SU-DHL-6 (cell line): ENCODE data around the gene ADGRF5.

Experiments used
- H2AFZ ChIP-seq: fragments of 200-600 bp; sonication (generic); 2 replicates; pipeline ENCODE4 v1.6.1; 2014; ENCODE audit warnings: low read depth, mild to moderate bottlenecking, moderate library complexity, mixed read lengths, antibody characterized with exemption, low read length; ENCODE audit not compliant: severe bottlenecking
- H3F3A ChIP-seq: fragments of 200-600 bp; shearing (Covaris generic); 2 replicates; pipeline ENCODE4 v1.6.0; 2016; ENCODE audit warnings: antibody characterized with exemption, mild to moderate bottlenecking; ENCODE audit not compliant: insufficient read depth
- H3K27ac ChIP-seq: fragments of 200-600 bp; sonication (generic); 2 replicates; pipeline ENCODE4 v1.5.1; 2016; ENCODE audit warnings: low read depth, mild to moderate bottlenecking, low read length, moderate library complexity, mixed read lengths
- H3K27me3 ChIP-seq: fragments of 200-600 bp; sonication (generic), shearing (Covaris generic); 2 replicates; pipeline ENCODE4 v1.6.0; 2014; ENCODE audit warnings: mild to moderate bottlenecking, low read length
- H3K36me3 ChIP-seq: fragments of 200-600 bp; sonication (generic); 2 replicates; pipeline ENCODE4 v1.6.1; 2014; ENCODE audit warnings: mild to moderate bottlenecking, low read length, mixed read lengths
- H3K4me2 ChIP-seq: fragments of 300-600, 200-600 bp; shearing (Covaris generic), sonication (generic); 2 replicates; pipeline ENCODE4 v1.6.0; 2014; ENCODE audit warnings: low read length, low read depth, mild to moderate bottlenecking; ENCODE audit not compliant: poor library complexity, severe bottlenecking
- H3K4me3 ChIP-seq: fragments of 200-600 bp; sonication (generic); 2 replicates; pipeline ENCODE4 v1.5.1; 2014; ENCODE audit warnings: antibody characterized with exemption, low read length, mild to moderate bottlenecking, mixed read lengths; ENCODE audit not compliant: insufficient read depth, poor library complexity, severe bottlenecking
- H3K79me2 ChIP-seq: fragments of 200-600 bp; sonication (generic); 2 replicates; pipeline ENCODE4 v1.6.1; 2014; ENCODE audit warnings: mild to moderate bottlenecking, low read length, moderate library complexity; ENCODE audit not compliant: insufficient read depth
- H3K9ac ChIP-seq: fragments of 200-600 bp; sonication (generic); 2 replicates; pipeline ENCODE4 v1.7.0; 2014; ENCODE audit warnings: mild to moderate bottlenecking, low read length
- H3K9me2 ChIP-seq: fragments of 200-600 bp; sonication (generic); replicated peaks from 2 replicates; pipeline ENCODE4 v1.6.1; 2014; ENCODE audit warnings: low read length; ENCODE audit not compliant: insufficient read depth
- H3K9me3 ChIP-seq: fragments of 200-600 bp; sonication (generic); 2 replicates; pipeline ENCODE4 v1.6.1; 2014; ENCODE audit warnings: low read length, mixed read lengths; ENCODE audit not compliant: insufficient read depth
- H4K20me1 ChIP-seq: fragments of 200-600 bp; sonication (generic); 2 replicates; pipeline ENCODE4 v1.6.1; 2014; ENCODE audit warnings: low read depth, mild to moderate bottlenecking, antibody characterized with exemption, low read length, moderate library complexity, mixed read lengths
- EZH2phosphoT487 ChIP-seq: fragments of 200-600 bp; sonication (generic), shearing (Covaris generic); conservative IDR thresholded peaks from 2 replicates; pipeline ENCODE4 v1.6.1; 2018; ENCODE audit warnings: mild to moderate bottlenecking, antibody characterized with exemption, low read length, moderate library complexity, mixed read lengths
- TF ChIP-seq, protein P1 (sequence below): fragments of 200-600 bp; sonication (generic); IDR thresholded peaks from one replicate; pipeline ENCODE4 v1.5.1; 2017; ENCODE audit warnings: antibody characterized with exemption, mild to moderate bottlenecking, low read length, moderate library complexity; ENCODE audit not compliant: insufficient read depth, poor library complexity, severe bottlenecking

Gene ADGRF5

DNA sequence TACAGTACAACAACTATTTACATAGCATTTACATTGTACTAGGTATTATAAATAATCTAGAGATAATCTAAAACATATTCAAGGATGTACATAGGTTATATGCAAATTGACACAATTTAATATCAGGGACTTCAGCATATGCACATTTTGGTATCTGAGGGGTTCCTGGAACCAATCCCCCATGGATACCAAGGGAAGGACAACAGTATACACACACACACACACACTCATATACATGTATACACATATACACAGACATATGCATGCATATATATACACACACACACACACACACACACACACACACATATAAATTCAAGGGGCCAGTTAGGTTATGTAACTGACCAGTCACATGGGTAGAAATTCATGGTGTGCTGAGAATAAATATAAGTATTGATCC lies 24.9 kb downstream of the ADGRF5 start:
- Histone ChIP-seq H3K9me2 (no peaks in the 10 kb centered on the region), H3K27ac (no peak overlapping the region), H3K27me3 (no peaks in the 10 kb centered on the region), H3K9me3 (no peaks in the 10 kb centered on the region), H3F3A (no peaks in the 10 kb centered on the region), H3K36me3 (no peaks in the 10 kb centered on the region), H4K20me1 (no peaks in the 10 kb centered on the region), H3K9ac (no peak overlapping the region), H3K4me2 (no peak overlapping the region), H3K4me3 (no peak overlapping the region), H2AFZ (no peak overlapping the region), H3K79me2 (no peaks in the 10 kb centered on the region)
- TF ChIP-seq, protein P1, sequence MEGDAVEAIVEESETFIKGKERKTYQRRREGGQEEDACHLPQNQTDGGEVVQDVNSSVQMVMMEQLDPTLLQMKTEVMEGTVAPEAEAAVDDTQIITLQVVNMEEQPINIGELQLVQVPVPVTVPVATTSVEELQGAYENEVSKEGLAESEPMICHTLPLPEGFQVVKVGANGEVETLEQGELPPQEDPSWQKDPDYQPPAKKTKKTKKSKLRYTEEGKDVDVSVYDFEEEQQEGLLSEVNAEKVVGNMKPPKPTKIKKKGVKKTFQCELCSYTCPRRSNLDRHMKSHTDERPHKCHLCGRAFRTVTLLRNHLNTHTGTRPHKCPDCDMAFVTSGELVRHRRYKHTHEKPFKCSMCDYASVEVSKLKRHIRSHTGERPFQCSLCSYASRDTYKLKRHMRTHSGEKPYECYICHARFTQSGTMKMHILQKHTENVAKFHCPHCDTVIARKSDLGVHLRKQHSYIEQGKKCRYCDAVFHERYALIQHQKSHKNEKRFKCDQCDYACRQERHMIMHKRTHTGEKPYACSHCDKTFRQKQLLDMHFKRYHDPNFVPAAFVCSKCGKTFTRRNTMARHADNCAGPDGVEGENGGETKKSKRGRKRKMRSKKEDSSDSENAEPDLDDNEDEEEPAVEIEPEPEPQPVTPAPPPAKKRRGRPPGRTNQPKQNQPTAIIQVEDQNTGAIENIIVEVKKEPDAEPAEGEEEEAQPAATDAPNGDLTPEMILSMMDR: no peak
- no peak for TF ChIP-seq EZH2phosphoT487

DNA sequence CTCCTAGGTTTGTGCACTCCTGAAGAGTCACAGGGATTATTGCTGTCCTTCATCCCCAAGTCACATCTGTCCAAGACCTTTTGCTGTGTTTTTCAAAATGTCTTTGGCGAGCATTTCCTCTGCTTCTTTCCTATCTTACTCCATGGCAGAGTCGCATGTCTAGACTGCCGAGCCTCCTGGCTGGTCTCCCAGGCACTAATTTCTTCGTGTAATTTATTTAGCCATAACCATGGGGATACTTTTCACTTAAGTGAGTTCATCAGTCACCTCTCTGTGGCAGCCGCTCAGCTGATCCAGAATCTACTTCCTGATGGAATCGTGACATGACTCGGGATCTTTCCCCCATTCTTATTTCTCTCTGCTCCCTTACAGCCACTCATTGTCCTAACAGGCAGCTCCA lies 25.8 kb downstream of the ADGRF5 start:
- no peak for TF ChIP-seq EZH2phosphoT487
- TF ChIP-seq, protein P1: no peak
- Histone ChIP-seq H4K20me1 (no peaks in the 10 kb centered on the region), H3K4me3 (no peak overlapping the region), H3K27ac (no peak overlapping the region), H3K9me3 (no peaks in the 10 kb centered on the region), H3F3A (no peaks in the 10 kb centered on the region), H3K79me2 (no peaks in the 10 kb centered on the region), H3K4me2 (no peak overlapping the region), H3K9ac (no peak overlapping the region), H3K36me3 (no peaks in the 10 kb centered on the region), H3K27me3 (no peaks in the 10 kb centered on the region), H2AFZ (no peak overlapping the region), H3K9me2 (no peaks in the 10 kb centered on the region)

DNA sequence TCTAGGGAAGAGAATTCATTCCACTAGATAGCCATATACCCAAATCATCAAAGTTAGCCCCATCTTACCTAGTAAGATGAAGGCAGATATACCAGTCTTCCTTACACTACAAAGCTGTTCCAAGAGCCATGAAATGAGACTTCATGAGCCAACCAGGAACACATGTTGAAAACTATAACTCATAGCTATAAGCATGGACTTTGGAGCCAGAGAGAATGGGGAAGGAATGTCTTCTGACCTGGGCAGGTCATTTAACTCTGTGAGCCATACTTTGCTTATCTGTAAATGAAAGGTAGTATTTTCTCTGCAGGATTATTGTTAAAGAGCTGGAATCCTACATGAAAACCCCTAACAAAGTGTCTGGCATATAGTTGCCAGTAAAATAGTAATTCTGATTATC lies 27.3 kb downstream of the ADGRF5 start:
- no peaks in the 10 kb centered on the region for H3F3A ChIP-seq
- H3K9ac ChIP-seq: no peak overlapping the region
- no peak overlapping the region for H2AFZ ChIP-seq
- H3K27me3 ChIP-seq: no peaks in the 10 kb centered on the region
- TF ChIP-seq EZH2phosphoT487: no peak
- TF ChIP-seq, protein P1: no peak
- no peaks in the 10 kb centered on the region for H3K36me3 ChIP-seq
- H3K27ac ChIP-seq: no peak overlapping the region
- H3K4me3 ChIP-seq: no peak overlapping the region
- no peaks in the 10 kb centered on the region for H3K9me2 ChIP-seq
- H3K79me2 ChIP-seq: no peaks in the 10 kb centered on the region
- H3K4me2 ChIP-seq: no peak overlapping the region
- no peaks in the 10 kb centered on the region for H3K9me3 ChIP-seq
- no peaks in the 10 kb centered on the region for H4K20me1 ChIP-seq

DNA sequence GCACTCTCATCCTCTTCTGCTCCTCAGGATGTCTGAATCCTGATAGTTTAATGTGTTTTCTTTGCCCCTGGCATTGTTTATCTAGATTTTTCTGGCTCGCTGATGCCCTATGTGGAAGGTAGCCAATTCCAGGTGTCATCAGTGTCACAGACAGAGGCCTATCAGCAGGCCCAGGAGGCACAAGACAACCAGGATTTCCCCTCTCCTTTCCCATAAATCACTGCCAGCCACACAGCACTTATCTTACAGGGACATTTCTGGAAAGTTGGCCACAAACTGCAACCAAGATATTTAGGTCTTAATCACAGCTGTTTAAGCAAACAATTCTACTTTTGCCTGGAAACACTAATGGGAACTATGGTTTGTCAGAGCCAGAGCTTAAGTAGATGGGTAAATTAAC lies 28.1 kb downstream of the ADGRF5 start:
- Histone ChIP-seq H2AFZ (no peak overlapping the region), H3K9me2 (no peaks in the 10 kb centered on the region), H3K9ac (no peak overlapping the region), H3F3A (no peaks in the 10 kb centered on the region), H3K27me3 (no peaks in the 10 kb centered on the region), H3K4me3 (no peak overlapping the region), H3K36me3 (no peaks in the 10 kb centered on the region), H3K4me2 (no peak overlapping the region), H3K79me2 (no peaks in the 10 kb centered on the region), H4K20me1 (no peaks in the 10 kb centered on the region), H3K27ac (no peak overlapping the region), H3K9me3 (no peaks in the 10 kb centered on the region)
- TF ChIP-seq EZH2phosphoT487: no peak
- TF ChIP-seq, protein P1: no peak
